Epithelial cell of esophagus (primary cell): ENCODE data around the gene GBE1.
"Not testable (repeated sequence)": the region's sequence is repeated elsewhere in the genome, so short reads cannot be mapped to it uniquely, and the experiment has no call there.

Experiments
- DNase-seq: peaks from one replicate; pipeline ENCODE4 v3.0.0; 2010; ENCODE audit warnings: low read depth
- H3K4me3 ChIP-seq: 2 replicates; pipeline ENCODE4 v1.5.1; 2011; ENCODE audit warnings: mild to moderate bottlenecking, low read length, control low read depth
- TF ChIP-seq, protein P1 (sequence below): IDR thresholded peaks from 2 replicates; pipeline ENCODE4 v1.5.1; 2011; ENCODE audit warnings: low read depth, mild to moderate bottlenecking, low read length, control low read depth, inconsistent platforms; ENCODE audit not compliant: insufficient read depth; ENCODE audit errors: missing control alignments

Gene GBE1

DNA sequence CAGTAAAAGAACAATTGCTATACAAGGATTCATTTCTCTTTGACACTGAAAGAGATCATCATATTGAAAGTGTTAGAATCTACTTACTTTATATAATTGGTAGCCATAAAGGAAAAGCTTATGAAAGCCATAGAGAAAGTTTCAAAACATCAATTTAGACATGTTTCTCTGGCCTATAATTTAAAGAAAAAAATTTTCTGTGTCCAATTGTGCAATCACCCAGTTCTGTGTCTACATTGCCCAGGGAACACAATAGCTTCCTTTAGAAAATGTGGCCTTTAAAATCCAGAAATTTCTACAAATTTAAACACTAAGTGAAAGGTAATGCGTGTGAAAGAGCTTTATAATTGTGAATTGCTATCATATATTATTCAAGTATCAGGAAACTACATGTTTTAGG lies 259.2 kb downstream of the GBE1 start:
- TF ChIP-seq, protein P1, sequence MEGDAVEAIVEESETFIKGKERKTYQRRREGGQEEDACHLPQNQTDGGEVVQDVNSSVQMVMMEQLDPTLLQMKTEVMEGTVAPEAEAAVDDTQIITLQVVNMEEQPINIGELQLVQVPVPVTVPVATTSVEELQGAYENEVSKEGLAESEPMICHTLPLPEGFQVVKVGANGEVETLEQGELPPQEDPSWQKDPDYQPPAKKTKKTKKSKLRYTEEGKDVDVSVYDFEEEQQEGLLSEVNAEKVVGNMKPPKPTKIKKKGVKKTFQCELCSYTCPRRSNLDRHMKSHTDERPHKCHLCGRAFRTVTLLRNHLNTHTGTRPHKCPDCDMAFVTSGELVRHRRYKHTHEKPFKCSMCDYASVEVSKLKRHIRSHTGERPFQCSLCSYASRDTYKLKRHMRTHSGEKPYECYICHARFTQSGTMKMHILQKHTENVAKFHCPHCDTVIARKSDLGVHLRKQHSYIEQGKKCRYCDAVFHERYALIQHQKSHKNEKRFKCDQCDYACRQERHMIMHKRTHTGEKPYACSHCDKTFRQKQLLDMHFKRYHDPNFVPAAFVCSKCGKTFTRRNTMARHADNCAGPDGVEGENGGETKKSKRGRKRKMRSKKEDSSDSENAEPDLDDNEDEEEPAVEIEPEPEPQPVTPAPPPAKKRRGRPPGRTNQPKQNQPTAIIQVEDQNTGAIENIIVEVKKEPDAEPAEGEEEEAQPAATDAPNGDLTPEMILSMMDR: no peak
- no peak overlapping the region for H3K4me3 ChIP-seq
- DNase-seq: no peak

DNA sequence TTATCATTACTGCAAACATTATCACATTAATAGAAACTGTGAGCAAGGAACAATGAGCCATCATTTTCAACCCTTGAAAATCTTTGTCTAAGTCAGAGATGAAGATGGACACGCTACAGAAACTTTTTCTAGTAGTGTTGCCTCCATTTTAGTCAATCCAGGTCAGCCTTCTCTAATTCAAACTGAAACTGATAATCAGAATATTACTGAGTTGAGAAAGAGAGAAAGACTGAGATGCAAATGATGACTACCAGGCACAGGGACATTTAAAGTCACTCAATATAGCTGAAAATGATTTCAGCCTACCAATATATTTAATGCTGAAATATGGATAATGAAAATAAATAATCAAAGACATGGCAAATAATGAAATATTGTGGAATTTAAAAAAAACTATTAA lies 261.4 kb downstream of the GBE1 start:
- no peak overlapping the region for H3K4me3 ChIP-seq
- TF ChIP-seq, protein P1: no peak
- DNase-seq: no peak

- DNase-seq: peak; percentile 40
- TF ChIP-seq, protein P1: no peak
Measured at GRCh38 chr3:81497572-81498251, 263.7 kb downstream of the GBE1 start.

DNA sequence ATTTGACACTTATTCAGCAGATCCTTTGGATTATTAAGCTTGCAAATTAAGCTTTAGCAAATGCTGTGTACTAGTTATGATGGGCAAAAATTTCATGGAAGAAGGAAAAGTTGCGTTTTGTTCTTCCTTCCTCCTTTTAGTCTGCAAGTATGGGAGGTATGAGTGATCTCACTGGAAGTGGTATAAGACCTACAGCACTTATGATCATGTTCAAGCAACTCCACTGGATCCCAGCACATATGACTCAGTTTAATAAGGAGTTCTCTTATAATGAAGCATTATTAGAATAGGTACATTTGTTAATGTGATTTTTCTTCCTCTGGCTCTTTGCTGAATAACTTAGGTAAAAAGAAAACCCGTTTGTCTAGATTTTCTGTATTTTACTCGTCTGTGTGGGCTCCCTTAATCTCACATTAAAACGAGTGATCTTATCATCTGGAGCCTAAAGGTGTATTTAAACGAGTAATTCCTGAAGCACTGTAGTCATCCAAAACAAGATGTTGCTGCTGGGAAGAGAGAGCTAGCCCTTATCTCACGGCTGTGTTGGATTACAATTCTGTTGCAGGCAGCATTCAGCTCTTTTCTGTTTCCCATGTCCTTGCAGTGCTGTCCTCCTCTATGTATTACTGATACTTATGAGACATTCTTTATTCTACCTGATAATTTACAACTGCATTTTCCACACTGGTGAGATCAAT lies 264.9 kb downstream of the GBE1 start:
- TF ChIP-seq, protein P1: no peak
- H3K4me3 ChIP-seq: no peak overlapping the region
- peak; percentile 23 for DNase-seq

More at GRCh38 chr3:81497572-81498251, 263.7 kb downstream of the GBE1 start:
- no peak overlapping the region for H3K4me3 ChIP-seq

- H3K4me3 ChIP-seq, DNase-seq: not testable (repeated sequence)
Measured at GRCh38 chr3:81492471-81492870, 269.0 kb downstream of the GBE1 start.

DNA sequence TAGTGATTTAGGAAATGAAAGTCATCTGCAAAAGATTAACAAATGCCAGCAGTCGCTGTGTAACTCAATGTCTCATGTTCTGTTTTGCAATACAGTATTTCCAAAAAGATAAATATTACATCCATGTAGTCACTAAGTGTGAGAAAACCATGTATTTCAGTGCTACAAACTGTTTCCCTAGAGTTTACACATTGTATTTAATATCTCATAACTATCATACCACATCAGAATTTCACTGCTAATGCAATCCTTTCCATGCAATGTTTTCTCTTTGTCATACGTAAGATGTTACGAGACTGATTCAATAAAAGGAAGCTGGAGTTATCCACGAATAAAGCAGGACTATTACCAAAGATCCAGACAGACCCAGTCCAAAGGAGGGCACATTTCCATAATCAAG lies 269.4 kb downstream of the GBE1 start:
- TF ChIP-seq, protein P1: no peak
- peak; percentile 8 for DNase-seq
- no peak overlapping the region for H3K4me3 ChIP-seq

DNA sequence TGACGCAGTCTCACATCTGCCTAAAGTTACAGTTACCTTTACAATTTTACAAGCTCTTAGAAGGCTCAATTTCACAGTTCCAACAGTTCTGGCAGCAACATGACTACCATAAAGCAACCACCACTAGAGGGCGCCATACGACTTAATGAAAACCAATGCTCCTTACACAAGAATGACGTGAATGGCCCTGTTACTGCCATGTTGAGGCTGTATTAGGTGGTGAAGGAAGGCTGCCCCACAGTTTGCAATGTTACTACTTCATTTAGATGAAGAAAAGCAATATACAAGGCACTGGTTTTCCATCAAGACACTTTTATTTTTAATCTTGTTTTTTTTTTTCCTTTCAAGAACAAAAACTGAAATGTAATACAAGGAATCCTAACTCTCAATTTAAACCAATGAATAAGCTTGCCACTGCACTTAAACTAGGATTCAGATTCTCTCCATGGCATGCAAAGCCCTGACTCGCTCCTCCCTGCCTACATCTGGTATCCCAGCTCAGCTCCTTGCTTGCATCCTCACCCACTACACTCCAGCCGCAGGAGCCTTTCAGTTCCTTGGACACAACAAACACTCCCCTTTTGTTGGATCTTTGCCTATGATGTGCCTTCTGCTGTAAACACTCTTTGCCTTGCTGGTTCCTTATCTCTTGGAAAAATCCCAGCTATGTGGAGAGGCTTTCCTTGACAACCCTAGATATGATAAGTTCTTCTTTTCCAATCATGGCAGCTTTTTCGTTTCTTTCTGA lies 270.7 kb downstream of the GBE1 start:
- no peak overlapping the region for H3K4me3 ChIP-seq
- peak; percentile 90 for DNase-seq
- TF ChIP-seq, protein P1: peak; percentile 93
